ENCODE measurements around the gene POLR1C. TPM values are rescaled to one million over a fixed set of nuclear protein-coding genes. Genes with fewer than 3 reads are reported as not detected.

The POLR1C gene
- total and polyA plus RNA-seq, 7 donors, result 17.5 to 64.5 (median 24.7) TPM

GRCh38 chr6:43515808-43516207 is 1.1 kb upstream of the POLR1C start:
- Histone ChIP-seq H3K4me3 (peak overlapping the region; percentile 94), H3K27me3 (ENCODE audit: insufficient read depth in 3 of 3, low read length in 2 of 3) (no peaks in the 10 kb centered on the region), H3K4me1 (peaks cover 34% of the 10 kb centered on the region), H3K36me3 (ENCODE audit: insufficient read depth in 1 of 2, low read depth in 1 of 2) (peaks cover 14 to 69% of the 10 kb centered on the region in 2 donors), H3K9me3 (no peaks in the 10 kb centered on the region), H3K27ac (peak overlapping the region; percentile 94)
- DNase-seq (no peak), ATAC-seq (no peak)
- 63 to 72% (median 66%) methylated on average over 9 of the region's 9 CpGs for WGBS, 3 donors
- TF ChIP-seq CTCF (IDR thresholded peaks at IDR 0.05), result no peak
- intact Hi-C loops (cut with DNase I), result loop anchor here in 1 of 2 donors (10.0 kb wide), 1 partner anchor 621 kb away; a partner anchor contains a TSS

GRCh38 chr6:43516367-43516696 is 557 bp upstream of the POLR1C start:
- Histone ChIP-seq H3K27ac (peak overlapping the region; percentile 94), H3K36me3 (ENCODE audit: insufficient read depth in 1 of 2, low read depth in 1 of 2) (peaks cover 17 to 69% of the 10 kb centered on the region in 2 donors), H3K9me3 (no peaks in the 10 kb centered on the region), H3K27me3 (ENCODE audit: insufficient read depth in 3 of 3, low read length in 2 of 3) (no peaks in the 10 kb centered on the region), H3K4me3 (peak overlapping the region; percentile 94), H3K4me1 (peaks cover 34% of the 10 kb centered on the region)
- no peak for TF ChIP-seq CTCF (IDR thresholded peaks at IDR 0.05)
- peak in 3 of 4 donors; percentile 11 to 58 (median 16) for ATAC-seq
- no peak for DNase-seq
- WGBS, 3 donors, result 0 to 1% (median 1%) methylated on average over 10 of the region's 10 CpGs
- intact Hi-C loops (cut with DNase I), result loop anchor here in 1 of 2 donors (10.0 kb wide), 1 partner anchor 622 kb away; a partner anchor contains a TSS

- Histone ChIP-seq H3K4me3 (peak overlapping the region; percentile 94), H3K27me3 (ENCODE audit: insufficient read depth in 3 of 3, low read length in 2 of 3) (no peaks in the 10 kb centered on the region), H3K9me3 (no peaks in the 10 kb centered on the region), H3K27ac (peak overlapping the region; percentile 94), H3K4me1 (peaks cover 30% of the 10 kb centered on the region), H3K36me3 (ENCODE audit: insufficient read depth in 1 of 2, low read depth in 1 of 2) (peaks cover 18 to 69% of the 10 kb centered on the region in 2 donors)
- intact Hi-C loops (cut with DNase I), result loop anchor here in 1 of 2 donors (10.0 kb wide), 1 partner anchor 623 kb away; a partner anchor contains a TSS
- DNase-seq (no peak), ATAC-seq (no peak)
- no peak for TF ChIP-seq CTCF (IDR thresholded peaks at IDR 0.05)
- WGBS, 3 donors, result 2 to 5% (median 4%) methylated on average over 10 of the region's 10 CpGs
These were observed 842 bp downstream of the POLR1C start for GRCh38 chr6:43517505-43518357.

GRCh38 chr6:43520097-43520496 is 3.2 kb downstream of the POLR1C start:
- no peaks in the 10 kb centered on the region for H3K9me3 ChIP-seq
- H3K4me3 ChIP-seq, result no peak overlapping the region
- no peak for DNase-seq
- TF ChIP-seq CTCF (IDR thresholded peaks at IDR 0.05), result no peak
- no peaks in the 10 kb centered on the region for H3K27me3 ChIP-seq (ENCODE audit: insufficient read depth in 3 of 3, low read length in 2 of 3)
- 83 to 85% (median 83%) methylated on average over 8 of the region's 8 CpGs for WGBS, 3 donors
- ATAC-seq, result no peak
- intact Hi-C loops (cut with DNase I), result no loop called here
- H3K4me1 ChIP-seq, result peaks cover 24% of the 10 kb centered on the region
- H3K27ac ChIP-seq, result no peak overlapping the region
- H3K36me3 ChIP-seq (ENCODE audit: insufficient read depth in 1 of 2, low read depth in 1 of 2), result peaks cover 15 to 69% of the 10 kb centered on the region in 2 donors
